Prostate gland (tissue), 2 donors: ENCODE results near the gene GPS1.

Experiments used
- POLR2A ChIP-seq: fragments of 450-650 bp; IDR thresholded peaks from one replicate; pipeline ENCODE4 v1.6.1; 2016; ENCODE audit warnings: antibody characterized with exemption, mild to moderate bottlenecking
- POLR2AphosphoS5 ChIP-seq: sonication (generic); formaldehyde crosslinking; IDR thresholded peaks from one replicate; pipeline ENCODE4 v1.6.1; 2017; ENCODE audit warnings: antibody characterized with exemption
- TF ChIP-seq, protein P1 (sequence below), 4 experiments: fragments of 200-600 bp in 2 of 4; fragments of 450-650 bp in 2 of 4; sonication (generic) in 2 of 4; IDR thresholded peaks; 1 replicate in 3 of 4; 2 replicates in 1 of 4; pipeline ENCODE4 v1.5.1; 2016 to 2019; ENCODE audit warnings: antibody characterized with exemption in 4 of 4, mild to moderate bottlenecking in 2 of 4, moderate library complexity in 2 of 4

DNA sequence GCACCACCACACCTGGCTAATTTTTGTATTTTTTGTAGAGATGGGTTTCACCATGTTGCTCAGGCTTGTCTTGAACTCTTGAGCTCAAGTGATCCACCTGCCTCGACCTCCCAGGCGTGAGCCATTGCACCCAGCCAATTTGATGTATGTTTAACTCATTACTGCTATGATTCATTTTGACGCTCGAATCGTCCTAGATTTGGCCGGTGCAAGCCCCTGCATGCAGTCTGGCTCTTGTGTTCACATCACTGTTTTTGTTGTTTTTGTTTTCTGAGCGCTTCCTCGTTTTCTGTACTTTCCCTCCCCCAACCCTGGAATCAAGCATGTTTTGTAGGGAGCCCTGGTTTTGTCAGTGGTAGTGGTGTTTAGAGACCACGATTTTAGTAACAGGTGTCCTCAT lies 21.7 kb downstream of the GPS1 start:
- TF ChIP-seq, protein P1, sequence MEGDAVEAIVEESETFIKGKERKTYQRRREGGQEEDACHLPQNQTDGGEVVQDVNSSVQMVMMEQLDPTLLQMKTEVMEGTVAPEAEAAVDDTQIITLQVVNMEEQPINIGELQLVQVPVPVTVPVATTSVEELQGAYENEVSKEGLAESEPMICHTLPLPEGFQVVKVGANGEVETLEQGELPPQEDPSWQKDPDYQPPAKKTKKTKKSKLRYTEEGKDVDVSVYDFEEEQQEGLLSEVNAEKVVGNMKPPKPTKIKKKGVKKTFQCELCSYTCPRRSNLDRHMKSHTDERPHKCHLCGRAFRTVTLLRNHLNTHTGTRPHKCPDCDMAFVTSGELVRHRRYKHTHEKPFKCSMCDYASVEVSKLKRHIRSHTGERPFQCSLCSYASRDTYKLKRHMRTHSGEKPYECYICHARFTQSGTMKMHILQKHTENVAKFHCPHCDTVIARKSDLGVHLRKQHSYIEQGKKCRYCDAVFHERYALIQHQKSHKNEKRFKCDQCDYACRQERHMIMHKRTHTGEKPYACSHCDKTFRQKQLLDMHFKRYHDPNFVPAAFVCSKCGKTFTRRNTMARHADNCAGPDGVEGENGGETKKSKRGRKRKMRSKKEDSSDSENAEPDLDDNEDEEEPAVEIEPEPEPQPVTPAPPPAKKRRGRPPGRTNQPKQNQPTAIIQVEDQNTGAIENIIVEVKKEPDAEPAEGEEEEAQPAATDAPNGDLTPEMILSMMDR (IDR thresholded peaks at IDR 0.05): no peak
- TF ChIP-seq POLR2AphosphoS5 (no peak), POLR2A (no peak)
